ENCODE data around the gene TECPR1. TPM values are rescaled to one million over a fixed set of nuclear protein-coding genes. Genes with fewer than 3 reads are reported as not detected.

Gene TECPR1
- total RNA-seq, 1 experiment from 2014 or later = 21.5 TPM

GRCh38 chr7:98212532-98213041 is 39.4 kb downstream of the TECPR1 start (continued):
- no peak for TF ChIP-seq ZNF263 (CRISPR knock-in tag; IDR thresholded peaks at IDR 0.05; ENCODE audit: low read depth)
- TF ChIP-seq CREM (CRISPR knock-in tag; IDR thresholded peaks at IDR 0.05) = no peak
- no peak for TF ChIP-seq ZNF317 (CRISPR knock-in tag; IDR thresholded peaks at IDR 0.05; ENCODE audit: borderline replicate concordance, low read depth)
- no peak for TF ChIP-seq ZNF671 (CRISPR knock-in tag; IDR thresholded peaks at IDR 0.05)
- no peak for TF ChIP-seq ZNF121 (CRISPR knock-in tag; IDR thresholded peaks at IDR 0.05)

- ChIA-PET POLR2A (no interaction called here), CTCF (interaction anchor here (0.7 to 1.6 kb wide), 5 partner anchors 14 to 198 kb away, joined by 3 to 4 read pairs (median 3); no protein-coding TSS in a partner anchor)
- TF ChIP-seq ZNF121 (CRISPR knock-in tag; IDR thresholded peaks at IDR 0.05) (peak; percentile 100), MYBL2 (CRISPR knock-in tag; IDR thresholded peaks at IDR 0.05) (no peak)
- ATAC-seq (peak; percentile 3; the same call in 1 of the 2 replicates), DNase-seq (ENCODE audit: low spot score) (peak; percentile 15)
- Mint-ChIP-seq H3K27ac (no peak overlapping the region), H3K4me1 (0 out of 2 replicates have a peak, but pooled peaks cover 4% of the 10 kb centered on the region), H3K36me3 (peaks cover 7% of the 10 kb centered on the region; the same call in 1 of the 2 replicates), H3K4me3 (peak overlapping the region; percentile 59), H3K9me3 (no peaks in the 10 kb centered on the region), H3K27me3 (ENCODE audit: low read depth) (no peaks in the 10 kb centered on the region)
Observed at GRCh38 chr7:98211676-98212531, 40.1 kb downstream of the TECPR1 start.

- Mint-ChIP-seq H3K27ac (0 out of 2 replicates have a peak within 1 kb of the TSS, but pooled peaks have one; percentile 53), H3K9me3 (no peaks in the 10 kb centered on the region), H3K36me3 (peaks cover 8% of the 10 kb centered on the region; the same call in 1 of the 2 replicates), H3K27me3 (ENCODE audit: low read depth) (no peaks in the 10 kb centered on the region), H3K4me3 (peak within 1 kb of the TSS; percentile 64), H3K4me1 (0 out of 2 replicates have a peak, but pooled peaks cover 4% of the 10 kb centered on the region)
- TF ChIP-seq E2F4 (CRISPR knock-in tag; IDR thresholded peaks at IDR 0.05; ENCODE audit: borderline replicate concordance, low read depth) (no peak), GTF2I (CRISPR knock-in tag; conservative IDR thresholded peaks at IDR 0.05) (no peak), USF1 (CRISPR knock-in tag; IDR thresholded peaks at IDR 0.05) (no peak), SP1 (CRISPR knock-in tag; conservative IDR thresholded peaks at IDR 0.05) (no peak), ATF6 (CRISPR knock-in tag; IDR thresholded peaks at IDR 0.05) (no peak), ZNF317 (CRISPR knock-in tag; IDR thresholded peaks at IDR 0.05; ENCODE audit: borderline replicate concordance, low read depth) (no peak), FOXJ3 (CRISPR knock-in tag; IDR thresholded peaks at IDR 0.05; ENCODE audit: borderline replicate concordance) (no peak), ZBTB21 (CRISPR knock-in tag; IDR thresholded peaks at IDR 0.05; ENCODE audit: borderline replicate concordance) (no peak)
- DNase-seq (ENCODE audit: low spot score) (peak; percentile 63), ATAC-seq (peak; percentile 31)
- ChIA-PET CTCF (interaction anchor here (0.8 to 1.6 kb wide), 3 partner anchors 34 to 197 kb away, joined by 3 to 4 read pairs (median 4); no protein-coding TSS in a partner anchor), POLR2A (no interaction called here)
Observed at GRCh38 chr7:98211221-98211675, 40.8 kb downstream of the TECPR1 start, which contains the start of gene BHLHA15. BHLHA15 (plus strand) TSS chr7:98211439; CDS start chr7:98212310, 871 bp downstream.
